ENCODE results near the gene HDAC6. TPM values are rescaled to one million over a fixed set of nuclear protein-coding genes. Genes with fewer than 3 reads are reported as not detected.
"Not testable (repeated sequence)": the region's sequence is repeated elsewhere in the genome, so short reads cannot be mapped to it uniquely, and the experiment has no call there.

HDAC6 gene
- total RNA-seq, 4 donors from 2014 or later = 36.5 to 63.2 (median 54.5) TPM

- DNase-seq (ENCODE audit: low spot score) (no peak), ATAC-seq (ENCODE audit: low FRiP score) (no peak)
- no peak for TF ChIP-seq CTCF (IDR thresholded peaks at IDR 0.05)
Measured at GRCh38 chrX:48813644-48814043, 11.8 kb downstream of the HDAC6 start.

GRCh38 chrX:48814722-48815121, 12.9 kb downstream of the HDAC6 start:
- no peak for TF ChIP-seq CTCF (IDR thresholded peaks at IDR 0.05)
- ATAC-seq (ENCODE audit: low FRiP score) = no peak
- no peak for DNase-seq (ENCODE audit: low spot score)

GRCh38 chrX:48815266-48815665, 13.4 kb downstream of the HDAC6 start:
- DNase-seq (ENCODE audit: low spot score) = no peak
- no peak for ATAC-seq (ENCODE audit: low FRiP score)
- no peak for TF ChIP-seq CTCF (IDR thresholded peaks at IDR 0.05)

- ATAC-seq (ENCODE audit: low FRiP score) = no peak
- DNase-seq (ENCODE audit: low spot score) = no peak
- no peak for TF ChIP-seq CTCF (IDR thresholded peaks at IDR 0.05)
Measured at GRCh38 chrX:48816014-48816810, 14.3 kb downstream of the HDAC6 start.

- ATAC-seq (ENCODE audit: low FRiP score) (no peak), DNase-seq (ENCODE audit: low spot score) (no peak)
- TF ChIP-seq CTCF (IDR thresholded peaks at IDR 0.05) = no peak
Measured at GRCh38 chrX:48818098-48818497, 16.2 kb downstream of the HDAC6 start.

GRCh38 chrX:48818866-48819265, 17.0 kb downstream of the HDAC6 start:
- no peak for TF ChIP-seq CTCF (IDR thresholded peaks at IDR 0.05)
- ATAC-seq (ENCODE audit: low FRiP score) = no peak
- no peak for DNase-seq (ENCODE audit: low spot score)

- not testable (repeated sequence) for DNase-seq (ENCODE audit: low spot score); ATAC-seq (ENCODE audit: low FRiP score)
Measured at GRCh38 chrX:48819394-48819793, 17.5 kb downstream of the HDAC6 start.
